H9 (cell line): ENCODE measurements around the gene TLR6. TPM values are rescaled to one million over a fixed set of nuclear protein-coding genes. Genes with fewer than 3 reads are reported as not detected.

Experiments
- DNase-seq: peaks from one replicate; pipeline ENCODE4 v3.0.0-alpha.2; 2017
- H2AFZ ChIP-seq: one replicate; pipeline ENCODE4 v1.6.1; 2013; ENCODE audit warnings: mild to moderate bottlenecking, low read length, control low read depth, moderate library complexity
- H2AK5ac ChIP-seq: 2 replicates; pipeline ENCODE4 v1.6.1; 2013; ENCODE audit warnings: low read length, control low read depth, mixed read lengths; ENCODE audit not compliant: insufficient read length
- H2BK120ac ChIP-seq: one replicate; pipeline ENCODE4 v1.6.1; 2013; ENCODE audit warnings: low read depth, mild to moderate bottlenecking, low read length, control low read depth, inconsistent platforms; ENCODE audit not compliant: poor library complexity, severe bottlenecking
- H2BK12ac ChIP-seq: 2 replicates; pipeline ENCODE4 v1.6.1; 2013; ENCODE audit warnings: low read length, control low read depth, mixed read lengths, low read depth; ENCODE audit not compliant: insufficient read length
- H2BK15ac ChIP-seq: 2 replicates; pipeline ENCODE4 v1.6.1; 2013; ENCODE audit warnings: low read depth, low read length, control low read depth
- H2BK20ac ChIP-seq: one replicate; pipeline ENCODE4 v1.6.1; 2013; ENCODE audit warnings: low read depth, mild to moderate bottlenecking, low read length, control low read depth, inconsistent platforms; ENCODE audit not compliant: poor library complexity, severe bottlenecking
- H2BK5ac ChIP-seq: 2 replicates; pipeline ENCODE4 v1.6.1; 2013; ENCODE audit warnings: low read length, control low read depth, mixed read lengths; ENCODE audit not compliant: insufficient read length
- H3K14ac ChIP-seq: 2 replicates; pipeline ENCODE4 v1.6.1; 2013; ENCODE audit warnings: low read length, control low read depth; ENCODE audit not compliant: insufficient read depth
- H3K18ac ChIP-seq: 2 replicates; pipeline ENCODE4 v1.6.1; 2013; ENCODE audit warnings: low read depth, mild to moderate bottlenecking, mixed read lengths, low read length, control low read depth; ENCODE audit not compliant: insufficient read length
- H3K23ac ChIP-seq: 2 replicates; pipeline ENCODE4 v1.6.1; 2013; ENCODE audit warnings: low read length, control low read depth, mixed read lengths, low read depth; ENCODE audit not compliant: insufficient read length
- H3K23me2 ChIP-seq: 2 replicates; pipeline ENCODE4 v1.6.1; 2013; ENCODE audit warnings: low read depth, mild to moderate bottlenecking, mixed read lengths, low read length, control low read depth; ENCODE audit not compliant: insufficient read length, poor library complexity, severe bottlenecking
- H3K27ac ChIP-seq: 2 replicates; pipeline ENCODE4 v1.5.1; 2013; ENCODE audit warnings: low read length, control low read depth, mixed read lengths, low read depth; ENCODE audit not compliant: insufficient read length
- H3K27me3 ChIP-seq: 2 replicates; pipeline ENCODE4 v1.6.1; 2013; ENCODE audit warnings: low read length, control low read depth, inconsistent platforms; ENCODE audit not compliant: insufficient read depth
- H3K4ac ChIP-seq: 2 replicates; pipeline ENCODE4 v1.6.1; 2013; ENCODE audit warnings: low read depth, mild to moderate bottlenecking, control low read depth, inconsistent platforms, low read length, moderate library complexity
- H3K4me1 ChIP-seq: 2 replicates; pipeline ENCODE4 v1.6.1; 2013; ENCODE audit warnings: low read length, control low read depth, inconsistent platforms; ENCODE audit not compliant: insufficient read depth
- H3K4me2 ChIP-seq: 2 replicates; pipeline ENCODE4 v1.6.1; 2013; ENCODE audit warnings: low read length, control low read depth, mixed read lengths; ENCODE audit not compliant: insufficient read length, insufficient read depth
- H3K56ac ChIP-seq: 2 replicates; pipeline ENCODE4 v1.6.1; 2013; ENCODE audit warnings: low read depth, mild to moderate bottlenecking, mixed read lengths, low read length, control low read depth; ENCODE audit not compliant: insufficient read length
- H3K79me1 ChIP-seq: 2 replicates; pipeline ENCODE4 v1.6.1; 2013; ENCODE audit warnings: low read depth, mild to moderate bottlenecking, moderate library complexity, low read length, control low read depth, inconsistent platforms; ENCODE audit not compliant: insufficient read depth, poor library complexity, severe bottlenecking
- H3K79me2 ChIP-seq: 2 replicates; pipeline ENCODE4 v1.6.1; 2013; ENCODE audit warnings: low read length, control low read depth, inconsistent platforms; ENCODE audit not compliant: insufficient read depth
- H3K9ac ChIP-seq: 2 replicates; pipeline ENCODE4 v1.6.1; 2013; ENCODE audit warnings: low read length, control low read depth, mixed read lengths; ENCODE audit not compliant: insufficient read length; ENCODE audit errors: extremely low read depth
- H3K9me3 ChIP-seq: one replicate; pipeline ENCODE4 v1.6.1; 2013; ENCODE audit warnings: low read depth, low read length, inconsistent platforms; ENCODE audit not compliant: control insufficient read depth
- H3T11ph ChIP-seq: one replicate; pipeline ENCODE4 v1.6.1; 2013; ENCODE audit warnings: mild to moderate bottlenecking, low read length, control low read depth, inconsistent platforms
- H4K20me1 ChIP-seq: one replicate; pipeline ENCODE4 v1.6.1; 2013; ENCODE audit not compliant: control insufficient read depth, insufficient read length, insufficient read depth
- H4K5ac ChIP-seq: 2 replicates; pipeline ENCODE4 v1.6.1; 2013; ENCODE audit warnings: low read depth, mild to moderate bottlenecking, mixed read lengths, low read length, control low read depth; ENCODE audit not compliant: insufficient read length
- H4K8ac ChIP-seq: replicated peaks from 2 replicates; pipeline ENCODE4 v1.6.1; 2013; ENCODE audit warnings: low read length, control low read depth, mixed read lengths, low read depth; ENCODE audit not compliant: insufficient read length
- H4K91ac ChIP-seq: 2 replicates; pipeline ENCODE4 v1.6.1; 2013; ENCODE audit warnings: low read depth, mild to moderate bottlenecking, moderate library complexity, mixed read lengths, low read length, control low read depth; ENCODE audit not compliant: insufficient read length
- H3K27ac Mint-ChIP-seq, 3 experiments: 2 replicates in 2 of 3; 3 replicates in 1 of 3; pipeline ENCODE4 v1.8.0; 2020 to 2021; ENCODE audit warnings: mixed read lengths in 3 of 3, mild to moderate bottlenecking in 1 of 3, moderate library complexity in 1 of 3
- H3K27me3 Mint-ChIP-seq: 2 replicates; pipeline ENCODE4 v1.8.0; 2021; ENCODE audit warnings: low read depth, mild to moderate bottlenecking, moderate library complexity, mixed read lengths
- H3K36me3 Mint-ChIP-seq, 3 experiments: 2 replicates in 2 of 3; 3 replicates in 1 of 3; pipeline ENCODE4 v1.8.0; 2020 to 2021; ENCODE audit warnings: low read depth in 3 of 3, mixed read lengths in 3 of 3; ENCODE audit not compliant: insufficient read depth in 1 of 3
- H3K4me1 Mint-ChIP-seq, 2 experiments: 2 replicates each; pipeline ENCODE4 v1.8.0; 2020; ENCODE audit warnings: mixed read lengths in 2 of 2
- H3K4me3 Mint-ChIP-seq, 2 experiments: 2 replicates in 1 of 2; 3 replicates in 1 of 2; pipeline ENCODE4 v1.8.0; 2020 to 2021; ENCODE audit warnings: mild to moderate bottlenecking in 2 of 2, mixed read lengths in 2 of 2, moderate library complexity in 1 of 2
- H3K9me3 Mint-ChIP-seq, 2 experiments: 2 replicates in 1 of 2; 3 replicates in 1 of 2; pipeline ENCODE4 v1.8.0; 2020; ENCODE audit warnings: mild to moderate bottlenecking in 2 of 2, mixed read lengths in 2 of 2, moderate library complexity in 1 of 2
- CTCF ChIP-seq: fragments of 200-600 bp; sonication (generic); conservative IDR thresholded peaks from 3 replicates; pipeline ENCODE4 v1.8.0; 2021; ENCODE audit warnings: antibody characterized with exemption, mild to moderate bottlenecking
- WGBS: extraction: QIAGEN DNeasy Blood & Tissue Kit; methylation state at CpG from one replicate; pipeline ENCODE4 v1.1.7; 2013; ENCODE audit warnings: missing lambda C conversion rate, low lambda C conversion rate, mixed read lengths; ENCODE audit not compliant: insufficient read length; ENCODE audit errors: extremely low coverage; 5-methylcytosine and 5-hydroxymethylcytosine counted together
- total RNA-seq: library from RNA; stranded (reverse); gene quantifications from 2 replicates; pipeline ENCODE4 v1.2.1, GENCODE V29; 2021

TLR6 gene
- total RNA-seq, 1 experiment from 2014 or later = 0.11 TPM

- no peak overlapping the region for H3T11ph ChIP-seq
- H4K20me1 ChIP-seq = no peaks in the 10 kb centered on the region
- no peak for DNase-seq
- H2AK5ac ChIP-seq = no peak overlapping the region
- no CpG with 5 or more reads among the region's 5 CpGs for WGBS
- Mint-ChIP-seq H3K27ac (no peak overlapping the region), H3K27me3 (peaks cover 8% of the 10 kb centered on the region), H3K36me3 (peaks cover 2 to 7% (median 2%) of the 10 kb centered on the region in 3 experiments; a peak in 4 of 7 replicates), H3K9me3 (peaks cover 14 to 16% of the 10 kb centered on the region in 2 experiments), H3K4me1 (no peaks in the 10 kb centered on the region), H3K4me3 (no peak overlapping the region)
- H3K56ac ChIP-seq = no peak overlapping the region
- no peak overlapping the region for H2BK120ac ChIP-seq
- H3K4me1 ChIP-seq = no peaks in the 10 kb centered on the region
- H3K79me2 ChIP-seq = no peaks in the 10 kb centered on the region
- no peak overlapping the region for H2AFZ ChIP-seq
- H3K23ac ChIP-seq = no peak overlapping the region
- H2BK15ac ChIP-seq = 0 out of 2 replicates have a peak overlapping the region, but pooled peaks have one; percentile 54
- H3K79me1 ChIP-seq = no peaks in the 10 kb centered on the region
- no peak overlapping the region for H3K27ac ChIP-seq
- H2BK12ac ChIP-seq = no peak overlapping the region
- no peaks in the 10 kb centered on the region for H3K27me3 ChIP-seq
- H3K14ac ChIP-seq = no peak overlapping the region
- H4K8ac ChIP-seq = no peak overlapping the region
- H4K91ac ChIP-seq = no peak overlapping the region
- H3K9me3 ChIP-seq = peaks cover 7% of the 10 kb centered on the region
- no peaks in the 10 kb centered on the region for H3K23me2 ChIP-seq
- H2BK5ac ChIP-seq = no peak overlapping the region
- no peak for TF ChIP-seq CTCF
- H2BK20ac ChIP-seq = no peak overlapping the region
- no peak overlapping the region for H3K4ac ChIP-seq
- no peak overlapping the region for H3K9ac ChIP-seq
- no peak overlapping the region for H3K4me2 ChIP-seq
- no peak overlapping the region for H3K18ac ChIP-seq
- no peak overlapping the region for H4K5ac ChIP-seq
Measured at GRCh38 chr4:38818441-38818976, 38.1 kb downstream of the TLR6 start.
